ENCODE results near the gene KPNA4. TPM values are rescaled to one million over a fixed set of nuclear protein-coding genes. Genes with fewer than 3 reads are reported as not detected.
"Not testable (repeated sequence)": the region's sequence is repeated elsewhere in the genome, so short reads cannot be mapped to it uniquely, and the experiment has no call there.

KPNA4 gene
- total RNA-seq, 1 donor from 2014 or later, result 57.1 TPM

GRCh38 chr3:160531311-160531710 is 34.1 kb downstream of the KPNA4 start:
- no peaks in the 10 kb centered on the region for H3K4me1 Mint-ChIP-seq (ENCODE audit: unreplicated experiment)
- H3K36me3 Mint-ChIP-seq (ENCODE audit: low read depth, unreplicated experiment), result peaks cover 4% of the 10 kb centered on the region
- H3K9me3 Mint-ChIP-seq (ENCODE audit: unreplicated experiment), result no peaks in the 10 kb centered on the region
- DNase-seq (ENCODE audit: low spot score), result no peak
- TF ChIP-seq CTCF (IDR thresholded peaks at IDR 0.05; ENCODE audit: unreplicated experiment), result no peak
- H3K4me3 Mint-ChIP-seq (ENCODE audit: unreplicated experiment), result no peak overlapping the region
- H3K27me3 Mint-ChIP-seq (ENCODE audit: unreplicated experiment), result no peaks in the 10 kb centered on the region
- no peak overlapping the region for H3K27ac Mint-ChIP-seq (ENCODE audit: unreplicated experiment)

GRCh38 chr3:160516391-160516790 is 49.0 kb downstream of the KPNA4 start:
- not testable (repeated sequence) for H3K27ac Mint-ChIP-seq (ENCODE audit: unreplicated experiment); H3K9me3 Mint-ChIP-seq (ENCODE audit: unreplicated experiment); H3K27me3 Mint-ChIP-seq (ENCODE audit: unreplicated experiment); H3K4me1 Mint-ChIP-seq (ENCODE audit: unreplicated experiment); DNase-seq (ENCODE audit: low spot score); H3K4me3 Mint-ChIP-seq (ENCODE audit: unreplicated experiment)
- H3K36me3 Mint-ChIP-seq (ENCODE audit: low read depth, unreplicated experiment), result peaks cover 29% of the 10 kb centered on the region

DNA sequence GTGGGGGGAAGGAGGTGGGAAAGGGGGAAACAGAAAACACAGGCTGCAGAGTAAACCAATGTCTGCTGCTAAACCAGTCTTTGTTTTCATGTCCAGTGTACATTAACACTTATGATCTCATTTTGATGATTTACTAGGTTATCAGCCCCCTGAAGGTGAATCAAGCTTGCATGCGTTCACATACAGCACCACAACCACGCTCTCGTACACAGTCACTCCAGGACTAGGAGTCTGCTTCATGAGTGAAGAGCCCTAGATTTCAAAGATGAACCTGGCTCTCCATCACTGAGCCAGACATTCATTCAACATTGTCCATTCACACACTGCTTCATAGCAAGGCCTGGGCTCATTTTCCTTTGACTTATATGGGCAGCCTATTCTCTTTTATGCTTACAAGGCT is 64.0 kb downstream of the KPNA4 start:
- no peaks in the 10 kb centered on the region for H3K4me1 Mint-ChIP-seq (ENCODE audit: unreplicated experiment)
- H3K27me3 Mint-ChIP-seq (ENCODE audit: unreplicated experiment), result no peaks in the 10 kb centered on the region
- no peak overlapping the region for H3K27ac Mint-ChIP-seq (ENCODE audit: unreplicated experiment)
- no peak overlapping the region for H3K4me3 Mint-ChIP-seq (ENCODE audit: unreplicated experiment)
- H3K36me3 Mint-ChIP-seq (ENCODE audit: low read depth, unreplicated experiment), result peaks cover 9% of the 10 kb centered on the region
- DNase-seq (ENCODE audit: low spot score), result no peak
- no peaks in the 10 kb centered on the region for H3K9me3 Mint-ChIP-seq (ENCODE audit: unreplicated experiment)
- TF ChIP-seq CTCF (IDR thresholded peaks at IDR 0.05; ENCODE audit: unreplicated experiment), result no peak

DNA sequence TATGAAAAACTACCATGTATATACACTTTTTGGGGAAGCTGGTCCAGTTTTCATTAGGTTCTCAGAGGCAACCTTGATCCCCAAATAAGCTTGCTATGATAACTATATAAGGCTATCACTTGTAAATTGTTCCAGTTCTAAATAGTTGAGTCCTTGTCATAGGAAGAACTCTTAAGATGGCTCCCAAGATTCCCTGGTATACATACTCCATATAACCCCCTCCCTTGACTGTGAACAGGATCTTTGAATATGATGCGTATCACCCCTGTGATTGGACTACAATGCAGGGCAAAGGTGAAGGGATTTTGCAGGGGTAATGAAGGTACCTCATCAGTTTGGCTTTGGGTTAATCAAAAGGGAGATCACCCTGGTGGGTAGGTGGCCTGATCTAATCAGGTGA is 67.2 kb downstream of the KPNA4 start:
- Mint-ChIP-seq H3K27ac (ENCODE audit: unreplicated experiment) (no peak overlapping the region), H3K27me3 (ENCODE audit: unreplicated experiment) (no peaks in the 10 kb centered on the region), H3K9me3 (ENCODE audit: unreplicated experiment) (no peaks in the 10 kb centered on the region), H3K4me3 (ENCODE audit: unreplicated experiment) (no peak overlapping the region), H3K36me3 (ENCODE audit: low read depth, unreplicated experiment) (peaks cover 9% of the 10 kb centered on the region), H3K4me1 (ENCODE audit: unreplicated experiment) (no peaks in the 10 kb centered on the region)
- no peak for TF ChIP-seq CTCF (IDR thresholded peaks at IDR 0.05; ENCODE audit: unreplicated experiment)
- DNase-seq (ENCODE audit: low spot score), result no peak

DNA sequence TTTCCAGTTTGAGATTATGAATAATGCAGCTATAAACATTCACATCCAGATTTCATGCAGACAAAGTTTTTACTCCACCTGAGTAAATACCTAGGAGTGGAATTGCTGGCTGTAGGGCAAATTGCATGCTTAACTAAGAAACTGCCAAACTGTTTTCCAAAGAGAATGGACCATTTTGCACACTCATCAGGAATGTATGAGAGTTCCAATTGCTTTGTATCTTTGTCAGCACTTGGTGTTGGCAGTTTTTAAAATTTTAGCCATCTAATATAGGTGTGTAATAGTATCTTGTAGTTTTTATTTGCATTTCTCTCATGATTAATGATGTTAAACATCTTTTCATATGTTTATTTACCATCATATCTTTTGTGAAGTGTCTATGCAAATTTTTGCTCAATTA is 75.2 kb downstream of the KPNA4 start:
- Mint-ChIP-seq H3K36me3 (ENCODE audit: low read depth, unreplicated experiment) (no peaks in the 10 kb centered on the region), H3K9me3 (ENCODE audit: unreplicated experiment) (no peaks in the 10 kb centered on the region), H3K4me1 (ENCODE audit: unreplicated experiment) (no peaks in the 10 kb centered on the region), H3K4me3 (ENCODE audit: unreplicated experiment) (no peak overlapping the region), H3K27me3 (ENCODE audit: unreplicated experiment) (no peaks in the 10 kb centered on the region), H3K27ac (ENCODE audit: unreplicated experiment) (no peak overlapping the region)
- DNase-seq (ENCODE audit: low spot score), result no peak
- TF ChIP-seq CTCF (IDR thresholded peaks at IDR 0.05; ENCODE audit: unreplicated experiment), result no peak

- no peaks in the 10 kb centered on the region for H3K36me3 Mint-ChIP-seq (ENCODE audit: low read depth, unreplicated experiment)
- H3K27ac Mint-ChIP-seq (ENCODE audit: unreplicated experiment), result no peak overlapping the region
- peaks cover 10% of the 10 kb centered on the region for H3K4me1 Mint-ChIP-seq (ENCODE audit: unreplicated experiment)
- H3K27me3 Mint-ChIP-seq (ENCODE audit: unreplicated experiment), result peaks cover 1% of the 10 kb centered on the region
- H3K9me3 Mint-ChIP-seq (ENCODE audit: unreplicated experiment), result no peaks in the 10 kb centered on the region
- DNase-seq (ENCODE audit: low spot score), result no peak
- H3K4me3 Mint-ChIP-seq (ENCODE audit: unreplicated experiment), result no peak overlapping the region
- peak; percentile 91 for TF ChIP-seq CTCF (IDR thresholded peaks at IDR 0.05; ENCODE audit: unreplicated experiment)
Measured at GRCh38 chr3:160486459-160486869, 78.9 kb downstream of the KPNA4 start.
